GM06990 (cell line): ENCODE data around the gene MATN3.

Experiments
- DNase-seq: peaks from one replicate; pipeline ENCODE4 v3.0.0-alpha.2; 2011; ENCODE audit not compliant: insufficient read length; ENCODE audit errors: extremely low read depth
- H3K27me3 ChIP-seq: replicated peaks from 2 replicates; pipeline ENCODE4 v1.6.0; 2011; ENCODE audit warnings: low read length; ENCODE audit not compliant: control insufficient read depth, insufficient read depth
- H3K36me3 ChIP-seq: 2 replicates; pipeline ENCODE4 v1.5.1; 2011; ENCODE audit warnings: low read length; ENCODE audit not compliant: control insufficient read depth, insufficient read depth
- H3K4me3 ChIP-seq: replicated peaks from 2 replicates; pipeline ENCODE4 v1.5.1; 2011; ENCODE audit warnings: low read depth, mild to moderate bottlenecking, control low read depth, low read length
- CTCF ChIP-seq: IDR thresholded peaks from 2 replicates; pipeline ENCODE4 v1.5.1; 2011; ENCODE audit warnings: low read length, control low read depth, mild to moderate bottlenecking, inconsistent platforms; ENCODE audit not compliant: insufficient read depth, poor library complexity, severe bottlenecking

The MATN3 gene

DNA sequence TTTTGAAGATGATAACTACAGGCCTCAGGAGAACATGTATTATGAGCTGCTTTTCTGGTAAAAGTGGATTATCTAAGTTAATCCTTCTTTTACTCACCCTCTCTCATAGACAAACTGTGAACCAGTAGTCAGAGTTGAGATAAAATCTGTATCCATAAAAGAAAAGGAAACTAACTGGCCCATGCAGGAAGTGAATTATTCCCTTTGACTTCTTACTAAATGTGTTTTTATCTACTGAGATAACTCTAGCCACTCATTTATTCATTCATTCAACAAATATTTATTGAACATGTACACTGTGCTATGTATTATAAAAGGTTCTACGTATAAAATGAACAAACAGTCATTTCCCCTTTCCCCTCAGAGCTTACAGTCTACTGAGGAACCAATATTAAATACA is 32.5 kb downstream of the MATN3 start:
- no peak for DNase-seq
- no peak for TF ChIP-seq CTCF
- peaks cover 2% of the 10 kb centered on the region for H3K36me3 ChIP-seq
- H3K4me3 ChIP-seq: no peak overlapping the region
- no peaks in the 10 kb centered on the region for H3K27me3 ChIP-seq

DNA sequence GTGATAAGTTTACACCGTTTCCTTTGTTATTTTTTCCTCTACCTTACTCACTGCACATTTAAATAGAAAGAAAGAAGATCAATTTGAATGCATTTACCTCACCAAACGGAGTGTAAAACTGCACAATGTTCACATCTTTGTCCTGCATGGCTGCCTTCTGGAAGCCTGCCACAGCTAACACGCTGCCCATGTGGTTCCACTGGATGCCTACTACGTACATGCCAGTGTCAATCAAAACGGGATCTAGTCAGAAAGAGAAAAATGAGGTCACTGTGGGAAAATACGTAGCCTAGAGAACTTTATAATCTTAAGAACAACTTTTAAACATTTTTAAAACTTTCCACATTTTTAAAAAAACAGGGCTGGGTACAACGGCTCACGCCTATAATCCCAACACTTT is 39.0 kb downstream of the MATN3 start:
- Histone ChIP-seq H3K4me3 (no peak overlapping the region), H3K27me3 (no peaks in the 10 kb centered on the region), H3K36me3 (peaks cover 4% of the 10 kb centered on the region)
- no peak for DNase-seq
- TF ChIP-seq CTCF: no peak

GRCh38 chr2:19971691-19972090 is 40.8 kb downstream of the MATN3 start:
- H3K4me3 ChIP-seq: no peak overlapping the region
- no peaks in the 10 kb centered on the region for H3K27me3 ChIP-seq
- no peak for TF ChIP-seq CTCF
- H3K36me3 ChIP-seq: peaks cover 2% of the 10 kb centered on the region; the same call in 1 of the 2 replicates
- DNase-seq: no peak

DNA sequence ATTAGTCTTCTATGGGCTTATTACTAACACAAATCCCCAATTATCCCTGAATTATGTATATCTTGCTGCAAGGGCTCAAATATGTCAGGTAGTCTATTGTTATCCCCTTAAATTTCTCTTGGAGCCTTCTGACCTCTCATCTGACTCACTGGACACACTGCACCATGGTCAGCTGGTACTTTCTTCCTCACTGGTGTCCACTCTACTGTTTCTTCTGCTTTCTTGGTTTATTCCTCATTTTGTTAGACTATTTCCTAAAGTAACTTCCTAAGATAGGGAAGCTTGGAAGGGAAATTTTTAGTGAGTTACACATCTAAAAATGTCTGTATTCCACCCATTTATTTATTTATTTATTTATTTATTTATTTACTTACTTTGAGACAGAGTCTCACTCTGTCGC is 49.1 kb downstream of the MATN3 start:
- DNase-seq: no peak
- Histone ChIP-seq H3K4me3 (no peak overlapping the region), H3K36me3 (no peaks in the 10 kb centered on the region; the same call in 1 of the 2 replicates), H3K27me3 (no peaks in the 10 kb centered on the region)
- no peak for TF ChIP-seq CTCF

- TF ChIP-seq CTCF: peak; percentile 86
- H3K4me3 ChIP-seq: no peak overlapping the region
- H3K36me3 ChIP-seq: no peaks in the 10 kb centered on the region; the same call in 1 of the 2 replicates
- H3K27me3 ChIP-seq: no peaks in the 10 kb centered on the region
- peak; percentile 18 for DNase-seq
These were observed 56.7 kb downstream of the MATN3 start for GRCh38 chr2:19955544-19956422.
